Activated CD4-positive, alpha-beta T cell treated with anti-CD3 and anti-CD28 coated beads, Interleukin-2, amount 50 U/mL, for 16 hours (primary cell): Measurements from ENCODE around the gene NPIPA2.
"Not testable (repeated sequence)": the region's sequence is repeated elsewhere in the genome, so short reads cannot be mapped to it uniquely, and the experiment has no call there.

Experiments
- DNase-seq: peaks from one replicate; pipeline ENCODE4 v3.0.0-alpha.2; 2020

Gene NPIPA2

DNA sequence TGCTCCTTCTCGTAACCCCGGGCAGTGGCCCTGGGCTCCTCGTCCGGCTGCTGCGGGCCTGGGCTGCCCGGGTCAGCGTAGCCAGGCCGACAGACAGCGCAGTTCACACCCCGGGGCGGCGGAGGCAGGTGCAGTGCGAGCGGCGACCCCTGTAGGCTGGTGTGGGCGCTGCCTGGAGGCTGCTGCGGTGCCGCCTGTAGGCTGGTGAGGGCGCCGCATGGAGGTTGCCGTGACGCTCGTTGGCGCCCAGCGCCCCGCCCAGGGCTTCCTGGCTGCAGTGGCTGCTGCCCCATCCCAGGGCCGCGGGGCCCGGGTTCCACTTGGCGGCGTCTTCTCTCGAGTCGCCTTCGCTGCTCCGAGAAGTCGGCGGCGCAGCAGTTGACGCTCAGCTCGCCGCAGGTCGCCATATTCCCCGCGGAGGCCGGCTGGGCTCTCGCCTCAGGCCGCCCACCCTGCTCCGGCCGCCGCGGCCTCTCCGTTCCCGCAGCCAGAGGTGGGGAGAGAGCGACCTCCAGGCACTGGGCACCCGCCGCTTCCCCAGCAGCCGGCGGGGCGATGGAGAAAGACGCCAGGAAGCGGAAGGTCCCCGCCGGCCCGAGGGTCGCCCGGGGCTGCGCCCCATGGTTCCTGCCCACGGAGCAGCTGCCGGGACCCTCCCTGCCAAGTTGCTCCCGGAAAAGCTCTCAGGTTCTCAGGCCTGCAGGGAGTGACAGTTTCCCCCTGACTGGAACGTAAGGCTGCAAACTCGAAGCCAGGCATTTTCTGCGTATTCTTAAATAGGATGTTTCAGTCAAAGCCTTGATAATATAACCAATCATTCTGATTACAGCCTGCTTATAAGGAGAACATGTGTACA, at the start of gene NPIPA2:
TSS of gene NPIPA2 (plus strand) at position 261 of the 856 bp plus-strand sequence. CDS start 5,533 bp downstream, outside the sequence.
- not testable (repeated sequence) for DNase-seq

DNA sequence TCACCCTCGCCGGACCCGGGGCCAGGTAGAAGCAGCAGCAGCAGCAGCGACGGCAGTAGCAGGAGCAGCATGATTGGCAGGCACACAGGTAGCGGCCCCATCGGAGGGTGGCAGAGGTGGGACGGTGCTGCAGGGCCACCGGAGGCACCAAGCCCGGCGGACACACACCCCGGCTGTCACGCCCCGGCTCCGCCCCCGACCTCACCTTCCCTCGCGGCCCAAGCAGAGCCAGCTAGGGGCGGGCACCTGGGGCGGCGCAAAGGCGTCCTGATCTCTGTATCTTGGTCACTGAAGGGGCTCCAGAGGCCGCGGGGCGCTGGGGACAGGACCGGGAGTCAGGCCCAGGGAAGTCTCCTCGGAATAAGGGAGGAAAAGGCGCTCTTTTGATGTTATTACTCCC, 48.2 kb upstream of the NPIPA2 start, which contains the start of gene PLA2G10:
TSS of gene PLA2G10 (minus strand) at position 180 of the 400 bp plus-strand sequence. CDS start at position 101, 79 bp downstream.
- not testable (repeated sequence) for DNase-seq

DNA sequence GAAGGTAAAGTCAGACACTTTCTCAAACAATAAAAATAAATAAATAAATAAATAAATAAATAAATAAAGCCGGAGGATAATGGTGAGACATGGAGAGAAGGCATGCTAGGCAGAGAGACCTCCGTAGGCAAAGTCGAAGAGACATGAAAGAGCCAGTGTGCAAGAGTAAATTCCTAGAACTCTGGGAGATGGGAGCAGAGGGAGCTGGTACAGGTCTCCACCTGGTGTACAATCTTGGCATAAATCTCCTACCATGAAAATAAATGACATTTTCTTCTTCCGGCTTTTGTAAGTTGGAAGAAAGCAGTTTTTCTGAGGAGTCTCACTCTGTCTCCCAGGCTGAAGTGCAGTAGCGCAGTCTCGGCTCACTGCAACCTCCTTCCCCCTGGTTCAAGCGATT, 40.5 kb upstream of the NPIPA2 start:
- DNase-seq, result not testable (repeated sequence)

DNA sequence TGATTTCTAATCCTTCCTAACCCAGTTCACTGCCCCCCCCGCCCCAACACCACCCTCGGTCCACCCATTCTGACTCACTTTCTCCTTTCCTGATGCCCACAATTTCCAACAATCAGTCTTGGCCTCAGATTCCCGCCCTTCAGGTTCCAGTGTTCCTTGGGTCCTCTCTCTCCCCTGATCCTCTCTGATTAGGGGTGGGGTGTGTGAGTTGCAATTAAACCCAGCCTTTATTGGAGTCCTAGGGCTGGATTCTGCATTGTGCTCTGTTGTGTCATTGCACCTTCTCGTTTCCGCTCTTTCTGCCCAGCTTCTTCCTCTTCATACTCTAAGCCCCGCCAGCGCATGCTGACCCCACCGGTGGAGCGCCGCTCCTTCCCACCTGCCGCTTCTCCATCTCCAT, 39.7 kb upstream of the NPIPA2 start:
- not testable (repeated sequence) for DNase-seq

DNA sequence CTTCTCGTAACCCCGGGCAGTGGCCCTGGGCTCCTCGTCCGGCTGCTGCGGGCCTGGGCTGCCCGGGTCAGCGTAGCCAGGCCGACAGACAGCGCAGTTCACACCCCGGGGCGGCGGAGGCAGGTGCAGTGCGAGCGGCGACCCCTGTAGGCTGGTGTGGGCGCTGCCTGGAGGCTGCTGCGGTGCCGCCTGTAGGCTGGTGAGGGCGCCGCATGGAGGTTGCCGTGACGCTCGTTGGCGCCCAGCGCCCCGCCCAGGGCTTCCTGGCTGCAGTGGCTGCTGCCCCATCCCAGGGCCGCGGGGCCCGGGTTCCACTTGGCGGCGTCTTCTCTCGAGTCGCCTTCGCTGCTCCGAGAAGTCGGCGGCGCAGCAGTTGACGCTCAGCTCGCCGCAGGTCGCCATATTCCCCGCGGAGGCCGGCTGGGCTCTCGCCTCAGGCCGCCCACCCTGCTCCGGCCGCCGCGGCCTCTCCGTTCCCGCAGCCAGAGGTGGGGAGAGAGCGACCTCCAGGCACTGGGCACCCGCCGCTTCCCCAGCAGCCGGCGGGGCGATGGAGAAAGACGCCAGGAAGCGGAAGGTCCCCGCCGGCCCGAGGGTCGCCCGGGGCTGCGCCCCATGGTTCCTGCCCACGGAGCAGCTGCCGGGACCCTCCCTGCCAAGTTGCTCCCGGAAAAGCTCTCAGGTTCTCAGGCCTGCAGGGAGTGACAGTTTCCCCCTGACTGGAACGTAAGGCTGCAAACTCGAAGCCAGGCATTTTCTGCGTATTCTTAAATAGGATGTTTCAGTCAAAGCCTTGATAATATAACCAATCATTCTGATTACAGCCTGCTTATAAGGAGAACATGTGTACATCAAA, 38.9 kb upstream of the NPIPA2 start, which contains the start of gene NPIPA3:
TSS of gene NPIPA3 (plus strand) at position 256 of the 856 bp plus-strand sequence. CDS start 5,533 bp downstream, outside the sequence.
- DNase-seq, result not testable (repeated sequence)

- DNase-seq, result not testable (repeated sequence)
Observed at GRCh38 chr16:14733233-14733632, 9.1 kb upstream of the NPIPA2 start.

GRCh38 chr16:14740832-14741385, 1.4 kb upstream of the NPIPA2 start:
- DNase-seq, result not testable (repeated sequence)

DNA sequence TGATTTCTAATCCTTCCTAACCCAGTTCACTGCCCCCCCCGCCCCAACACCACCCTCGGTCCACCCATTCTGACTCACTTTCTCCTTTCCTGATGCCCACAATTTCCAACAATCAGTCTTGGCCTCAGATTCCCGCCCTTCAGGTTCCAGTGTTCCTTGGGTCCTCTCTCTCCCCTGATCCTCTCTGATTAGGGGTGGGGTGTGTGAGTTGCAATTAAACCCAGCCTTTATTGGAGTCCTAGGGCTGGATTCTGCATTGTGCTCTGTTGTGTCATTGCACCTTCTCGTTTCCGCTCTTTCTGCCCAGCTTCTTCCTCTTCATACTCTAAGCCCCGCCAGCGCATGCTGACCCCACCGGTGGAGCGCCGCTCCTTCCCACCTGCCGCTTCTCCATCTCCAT, 539 bp upstream of the NPIPA2 start:
- DNase-seq, result not testable (repeated sequence)

- not testable (repeated sequence) for DNase-seq
Observed at GRCh38 chr16:14773654-14774053, 31.3 kb downstream of the NPIPA2 start.

DNA sequence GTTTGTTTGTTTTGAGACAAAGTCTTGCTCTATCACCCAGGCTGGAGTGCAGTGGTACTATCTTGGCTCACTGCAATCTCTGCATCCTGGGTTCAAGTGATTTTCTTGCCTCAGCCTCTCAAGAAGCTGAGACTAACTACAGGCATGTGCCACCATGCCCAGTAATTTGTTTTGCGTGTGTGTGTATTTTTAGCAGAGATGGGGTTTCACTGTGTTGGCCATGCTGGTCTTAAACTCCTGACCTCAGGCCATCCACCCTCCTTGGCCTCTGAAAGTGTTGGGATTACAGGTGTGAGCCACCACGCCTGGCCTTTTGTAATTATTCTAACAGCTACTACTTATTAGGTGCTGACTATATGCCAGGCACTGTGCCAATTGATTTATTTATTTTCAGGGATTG, 33.3 kb downstream of the NPIPA2 start:
- DNase-seq, result not testable (repeated sequence)

DNA sequence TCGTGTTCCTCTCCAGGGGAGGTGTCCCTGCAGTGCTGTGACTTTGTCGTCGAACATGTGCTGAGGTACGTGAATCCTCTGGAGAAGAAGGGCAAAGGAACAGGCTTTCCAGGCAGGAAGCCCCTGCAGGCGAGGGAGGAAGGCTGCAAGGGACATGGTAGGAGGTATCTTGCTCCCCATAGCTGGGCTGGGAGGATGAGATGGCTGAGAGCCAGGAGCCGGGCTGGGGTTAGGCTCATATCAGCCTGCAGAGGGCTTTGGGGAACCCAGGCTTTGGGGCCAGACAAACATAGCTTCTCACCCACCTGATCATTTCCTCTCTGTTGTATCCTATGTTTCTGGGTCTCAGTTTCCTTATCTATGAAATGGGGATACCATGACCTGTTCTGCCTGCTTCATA, 34.4 kb downstream of the NPIPA2 start:
- not testable (repeated sequence) for DNase-seq

DNA sequence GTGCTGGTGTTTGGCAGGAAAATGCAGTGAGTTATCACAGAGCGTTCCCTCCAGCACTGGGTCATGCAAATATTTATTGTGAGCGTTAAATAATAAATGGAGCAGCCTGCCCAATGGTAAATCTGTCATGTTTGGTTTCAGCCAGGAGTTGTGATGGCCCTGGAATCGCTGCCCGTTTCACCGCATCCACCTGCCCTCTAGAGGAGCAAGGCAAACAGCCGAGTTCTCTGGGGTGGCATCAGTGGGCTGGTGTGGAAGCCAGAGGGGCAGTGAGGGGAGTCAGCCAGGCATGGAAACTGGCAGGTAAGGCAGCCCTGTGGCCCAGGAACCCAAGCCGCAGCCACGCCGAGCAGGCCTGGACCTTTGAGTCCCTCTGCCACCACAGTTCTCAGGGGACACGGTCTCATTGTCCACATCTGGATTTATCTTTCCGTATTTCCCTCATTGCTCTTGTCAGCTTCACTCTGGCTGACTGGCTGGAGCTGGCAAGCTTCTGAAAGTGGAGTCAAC, 37.1 kb downstream of the NPIPA2 start:
- DNase-seq, result not testable (repeated sequence)

DNA sequence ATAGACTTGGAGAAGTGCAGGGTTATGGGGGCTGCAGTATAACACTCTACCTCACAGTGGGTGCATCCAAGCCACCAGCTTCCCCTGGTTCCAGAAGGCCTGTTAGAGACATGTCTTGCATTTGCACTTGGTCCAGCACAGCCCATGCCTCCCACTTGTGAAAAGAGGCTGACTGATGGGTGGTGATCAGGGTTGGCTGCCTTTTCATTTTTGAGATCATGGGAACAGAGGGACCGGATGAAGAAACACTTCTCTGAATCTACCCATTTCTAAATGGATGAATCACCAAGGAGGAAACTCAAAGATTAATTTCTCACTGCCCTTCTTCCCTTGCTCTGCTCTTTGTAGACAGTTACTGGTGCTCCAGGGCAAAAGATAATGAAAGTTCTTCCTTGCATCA, 43.8 kb downstream of the NPIPA2 start:
- not testable (repeated sequence) for DNase-seq

DNA sequence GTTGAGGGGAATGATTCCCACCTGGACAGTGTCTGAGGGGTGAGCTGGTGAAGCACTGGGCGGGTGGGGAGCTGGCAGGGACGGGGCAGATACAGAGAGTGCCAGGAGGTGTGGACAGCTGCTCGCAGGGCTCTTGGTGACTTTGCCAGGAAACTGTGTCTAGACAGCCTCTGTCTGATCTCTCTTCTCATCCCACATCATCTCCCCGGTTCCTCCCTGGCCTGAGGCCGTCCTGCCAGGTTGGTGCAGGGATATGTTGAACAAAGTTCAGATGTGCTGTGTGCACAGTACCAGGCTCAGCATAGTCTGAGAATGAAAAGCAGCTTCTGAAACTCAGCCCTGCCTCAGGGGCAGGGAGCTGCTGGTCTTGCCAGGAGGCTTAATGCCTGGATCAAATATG, 47.2 kb downstream of the NPIPA2 start:
- not testable (repeated sequence) for DNase-seq

- not testable (repeated sequence) for DNase-seq
Observed at GRCh38 chr16:14790320-14790956, 48.1 kb downstream of the NPIPA2 start.

DNA sequence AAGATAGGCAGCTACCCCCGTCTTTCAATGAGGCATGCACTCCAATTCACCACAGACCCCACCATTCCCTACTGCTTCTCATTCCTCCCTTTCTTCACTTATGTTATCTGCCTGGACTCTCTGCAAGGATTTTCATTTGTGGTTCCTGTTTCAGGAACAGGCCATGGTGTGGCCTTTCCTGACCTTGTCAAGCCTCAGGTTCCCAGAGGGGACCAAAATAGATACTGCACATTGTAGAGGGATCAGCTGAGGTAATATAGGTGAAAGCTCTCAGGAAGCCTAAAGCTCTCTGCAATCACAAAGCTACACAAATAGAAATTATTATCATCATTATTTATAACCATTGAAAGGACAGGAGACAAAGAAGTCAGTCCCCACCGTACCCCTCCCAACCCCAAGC, 50.6 kb downstream of the NPIPA2 start:
- DNase-seq, result not testable (repeated sequence)

GRCh38 chr16:14797558-14797957, 55.2 kb downstream of the NPIPA2 start:
- DNase-seq, result not testable (repeated sequence)

GRCh38 chr16:14803577-14803976, 61.2 kb downstream of the NPIPA2 start:
- DNase-seq, result not testable (repeated sequence)

GRCh38 chr16:14807184-14807678, 64.9 kb downstream of the NPIPA2 start:
- DNase-seq, result not testable (repeated sequence)

DNA sequence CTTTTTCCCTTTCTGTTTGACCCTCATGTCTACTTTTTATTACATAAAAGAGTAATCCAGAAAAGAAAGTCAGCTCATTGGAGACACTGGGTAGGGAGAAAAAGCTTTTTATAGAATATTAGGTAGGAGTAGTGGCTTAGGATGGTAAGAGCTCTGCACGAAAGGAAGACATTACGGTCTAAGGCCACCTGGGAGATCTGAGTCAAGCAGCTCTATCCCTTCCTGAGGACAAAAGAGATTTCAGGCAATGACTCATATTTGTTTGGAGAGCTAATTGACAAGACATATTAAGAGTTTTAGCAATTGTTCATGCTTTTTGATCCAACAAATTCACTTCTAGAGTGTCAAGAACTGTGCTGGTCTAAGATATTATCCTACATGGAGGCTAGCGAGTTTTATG, 71.6 kb downstream of the NPIPA2 start:
- DNase-seq, result not testable (repeated sequence)
